Neural cell (in vitro differentiated cells): ENCODE results near the gene TDRD12. TPM values are rescaled to one million over a fixed set of nuclear protein-coding genes. Genes with fewer than 3 reads are reported as not detected.

Source experiments
- H2AFZ ChIP-seq: fragments of 200-600, 300-800 bp; sonication (generic), shearing (Covaris generic); 2 replicates; pipeline ENCODE4 v1.6.0; 2014; ENCODE audit warnings: low read depth, mild to moderate bottlenecking, antibody characterized with exemption, low read length, moderate library complexity
- H3F3A ChIP-seq: fragments of 200-600 bp; shearing (Covaris generic); 2 replicates; pipeline ENCODE4 v1.6.1; 2016; ENCODE audit warnings: mild to moderate bottlenecking, moderate library complexity, mixed read lengths, antibody characterized with exemption, low read length; ENCODE audit not compliant: insufficient read depth, poor library complexity, severe bottlenecking
- H3K27ac ChIP-seq: fragments of 200-600, 300-800 bp; sonication (generic), shearing (Covaris generic); 2 replicates; pipeline ENCODE4 v1.5.1; 2014; ENCODE audit warnings: mild to moderate bottlenecking, low read length, moderate library complexity
- H3K27me3 ChIP-seq: fragments of 300-800, 200-600 bp; sonication (generic), shearing (Covaris generic); 2 replicates; pipeline ENCODE4 v1.6.0; 2014; ENCODE audit warnings: mild to moderate bottlenecking, low read depth, low read length, moderate library complexity; ENCODE audit not compliant: insufficient read depth
- H3K36me3 ChIP-seq: fragments of 300-800, 200-600 bp; sonication (generic), shearing (Covaris generic); 2 replicates; pipeline ENCODE4 v1.5.1; 2014; ENCODE audit warnings: mild to moderate bottlenecking, antibody characterized with exemption, low read length, moderate library complexity; ENCODE audit not compliant: insufficient read depth
- H3K4me2 ChIP-seq: fragments of 300-800, 200-600 bp; sonication (generic), shearing (Covaris generic); 2 replicates; pipeline ENCODE4 v1.6.0; 2014; ENCODE audit warnings: mild to moderate bottlenecking, low read length
- H3K4me3 ChIP-seq: fragments of 300-800, 200-600 bp; sonication (generic), shearing (Covaris generic); 2 replicates; pipeline ENCODE4 v1.5.1; 2014; ENCODE audit warnings: mild to moderate bottlenecking, low read length, moderate library complexity
- H3K79me2 ChIP-seq: fragments of 200-600 bp; shearing (Covaris generic); replicated peaks from 2 replicates; pipeline ENCODE4 v1.6.0; 2014; ENCODE audit warnings: mild to moderate bottlenecking, low read length, moderate library complexity; ENCODE audit not compliant: insufficient read depth
- H3K9ac ChIP-seq: fragments of 300-800, 200-600 bp; sonication (generic), shearing (Covaris generic); 2 replicates; pipeline ENCODE4 v1.6.1; 2016; ENCODE audit warnings: mild to moderate bottlenecking, low read length, mixed read lengths
- H3K9me2 ChIP-seq: fragments of 200-600 bp; shearing (Covaris generic); 2 replicates; pipeline ENCODE4 v1.6.1; 2016; ENCODE audit warnings: mild to moderate bottlenecking, low read length, mixed read lengths; ENCODE audit not compliant: insufficient read depth
- H3K9me3 ChIP-seq: fragments of 200-600, 300-800 bp; sonication (generic), shearing (Covaris generic); 2 replicates; pipeline ENCODE4 v1.6.1; 2016; ENCODE audit warnings: mild to moderate bottlenecking, mixed run types, low read length, moderate library complexity, mixed read lengths
- H4K20me1 ChIP-seq: fragments of 200-600 bp; shearing (Covaris generic); 2 replicates; pipeline ENCODE4 v1.6.1; 2016; ENCODE audit warnings: mild to moderate bottlenecking, mixed run types; ENCODE audit not compliant: insufficient read depth
- EP300 ChIP-seq: fragments of 450-650 bp; conservative IDR thresholded peaks from 2 replicates; pipeline ENCODE4 v1.6.1; 2014; ENCODE audit warnings: antibody characterized with exemption, mild to moderate bottlenecking, moderate library complexity; ENCODE audit not compliant: poor library complexity, severe bottlenecking
- EZH2 ChIP-seq: fragments of 200-600, 300-800 bp; shearing (Covaris generic), sonication (generic); IDR thresholded peaks from 2 replicates; pipeline ENCODE4 v1.6.1; 2014; ENCODE audit warnings: antibody characterized with exemption, low read length, borderline replicate concordance, mild to moderate bottlenecking; ENCODE audit not compliant: insufficient read depth, poor library complexity, severe bottlenecking
- MXI1 ChIP-seq: fragments of 450-650 bp; conservative IDR thresholded peaks from 2 replicates; pipeline ENCODE4 v1.6.1; 2014; ENCODE audit warnings: antibody characterized with exemption, mild to moderate bottlenecking; ENCODE audit not compliant: poor library complexity, severe bottlenecking
- POLR2AphosphoS5 ChIP-seq: IDR thresholded peaks from 2 replicates; pipeline ENCODE4 v1.6.1; 2012
- RAD21 ChIP-seq: fragments of 450-650 bp; conservative IDR thresholded peaks from 2 replicates; pipeline ENCODE4 v1.6.1; 2014; ENCODE audit warnings: antibody characterized with exemption, mild to moderate bottlenecking, moderate library complexity
- SMC3 ChIP-seq: fragments of 450-650 bp; conservative IDR thresholded peaks from 2 replicates; pipeline ENCODE4 v1.6.1; 2014; ENCODE audit warnings: antibody characterized with exemption, mild to moderate bottlenecking, moderate library complexity; ENCODE audit not compliant: poor library complexity
- TAF1 ChIP-seq: IDR thresholded peaks from 2 replicates; pipeline ENCODE4 v1.6.1; 2012; ENCODE audit warnings: low read depth
- polyA plus RNA-seq: library from polyadenylated mRNA; depleted of rRNA; stranded (reverse); fragments of >200 nt; gene quantifications from 2 replicates; pipeline ENCODE4 v1.2.3, GENCODE V29; 2014
- TF ChIP-seq, protein P1 (sequence below): fragments of 450-650 bp; IDR thresholded peaks from 2 replicates; pipeline ENCODE4 v1.5.1; 2014; ENCODE audit warnings: antibody characterized with exemption, mild to moderate bottlenecking, moderate library complexity; ENCODE audit not compliant: poor library complexity, severe bottlenecking
- TF ChIP-seq, protein P2 (sequence below): IDR thresholded peaks from 2 replicates; pipeline ENCODE4 v1.6.1; 2012; ENCODE audit warnings: borderline replicate concordance

The TDRD12 gene
- polyA plus RNA-seq, 1 donor from 2014 or later: 9.2 TPM

DNA sequence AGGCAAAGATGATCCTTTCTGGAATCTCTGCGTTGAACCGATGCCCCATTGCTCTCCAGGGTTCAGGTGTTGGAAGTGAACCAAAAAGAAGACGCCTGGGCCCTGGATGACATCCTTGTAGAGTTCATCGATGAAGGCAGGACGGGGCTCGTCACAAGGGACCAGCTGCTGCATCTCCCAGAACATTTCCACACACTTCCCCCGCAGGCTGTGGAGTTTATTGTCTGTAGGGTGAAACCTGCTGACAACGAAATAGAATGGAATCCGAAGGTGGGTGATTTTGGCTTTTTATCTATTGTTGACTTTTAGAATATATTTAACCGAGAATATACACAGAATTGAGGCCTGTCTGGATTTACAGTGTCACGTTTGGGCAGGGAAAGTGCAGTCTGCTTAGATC, 91.6 kb downstream of the TDRD12 start:
- H3K36me3 ChIP-seq: no peaks in the 10 kb centered on the region
- no peaks in the 10 kb centered on the region for H3K79me2 ChIP-seq
- H3K9me2 ChIP-seq: no peaks in the 10 kb centered on the region
- H3K4me3 ChIP-seq: no peak overlapping the region
- no peak overlapping the region for H2AFZ ChIP-seq
- H3K9me3 ChIP-seq: no peaks in the 10 kb centered on the region
- H3K27ac ChIP-seq: no peak overlapping the region
- H3F3A ChIP-seq: no peaks in the 10 kb centered on the region
- TF ChIP-seq POLR2AphosphoS5: no peak
- TF ChIP-seq, protein P1, sequence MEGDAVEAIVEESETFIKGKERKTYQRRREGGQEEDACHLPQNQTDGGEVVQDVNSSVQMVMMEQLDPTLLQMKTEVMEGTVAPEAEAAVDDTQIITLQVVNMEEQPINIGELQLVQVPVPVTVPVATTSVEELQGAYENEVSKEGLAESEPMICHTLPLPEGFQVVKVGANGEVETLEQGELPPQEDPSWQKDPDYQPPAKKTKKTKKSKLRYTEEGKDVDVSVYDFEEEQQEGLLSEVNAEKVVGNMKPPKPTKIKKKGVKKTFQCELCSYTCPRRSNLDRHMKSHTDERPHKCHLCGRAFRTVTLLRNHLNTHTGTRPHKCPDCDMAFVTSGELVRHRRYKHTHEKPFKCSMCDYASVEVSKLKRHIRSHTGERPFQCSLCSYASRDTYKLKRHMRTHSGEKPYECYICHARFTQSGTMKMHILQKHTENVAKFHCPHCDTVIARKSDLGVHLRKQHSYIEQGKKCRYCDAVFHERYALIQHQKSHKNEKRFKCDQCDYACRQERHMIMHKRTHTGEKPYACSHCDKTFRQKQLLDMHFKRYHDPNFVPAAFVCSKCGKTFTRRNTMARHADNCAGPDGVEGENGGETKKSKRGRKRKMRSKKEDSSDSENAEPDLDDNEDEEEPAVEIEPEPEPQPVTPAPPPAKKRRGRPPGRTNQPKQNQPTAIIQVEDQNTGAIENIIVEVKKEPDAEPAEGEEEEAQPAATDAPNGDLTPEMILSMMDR: no peak
- no peak for TF ChIP-seq SMC3
- no peak for TF ChIP-seq MXI1
- no peak for TF ChIP-seq TAF1
- TF ChIP-seq EZH2: no peak
- TF ChIP-seq EP300: no peak
- TF ChIP-seq, protein P2, sequence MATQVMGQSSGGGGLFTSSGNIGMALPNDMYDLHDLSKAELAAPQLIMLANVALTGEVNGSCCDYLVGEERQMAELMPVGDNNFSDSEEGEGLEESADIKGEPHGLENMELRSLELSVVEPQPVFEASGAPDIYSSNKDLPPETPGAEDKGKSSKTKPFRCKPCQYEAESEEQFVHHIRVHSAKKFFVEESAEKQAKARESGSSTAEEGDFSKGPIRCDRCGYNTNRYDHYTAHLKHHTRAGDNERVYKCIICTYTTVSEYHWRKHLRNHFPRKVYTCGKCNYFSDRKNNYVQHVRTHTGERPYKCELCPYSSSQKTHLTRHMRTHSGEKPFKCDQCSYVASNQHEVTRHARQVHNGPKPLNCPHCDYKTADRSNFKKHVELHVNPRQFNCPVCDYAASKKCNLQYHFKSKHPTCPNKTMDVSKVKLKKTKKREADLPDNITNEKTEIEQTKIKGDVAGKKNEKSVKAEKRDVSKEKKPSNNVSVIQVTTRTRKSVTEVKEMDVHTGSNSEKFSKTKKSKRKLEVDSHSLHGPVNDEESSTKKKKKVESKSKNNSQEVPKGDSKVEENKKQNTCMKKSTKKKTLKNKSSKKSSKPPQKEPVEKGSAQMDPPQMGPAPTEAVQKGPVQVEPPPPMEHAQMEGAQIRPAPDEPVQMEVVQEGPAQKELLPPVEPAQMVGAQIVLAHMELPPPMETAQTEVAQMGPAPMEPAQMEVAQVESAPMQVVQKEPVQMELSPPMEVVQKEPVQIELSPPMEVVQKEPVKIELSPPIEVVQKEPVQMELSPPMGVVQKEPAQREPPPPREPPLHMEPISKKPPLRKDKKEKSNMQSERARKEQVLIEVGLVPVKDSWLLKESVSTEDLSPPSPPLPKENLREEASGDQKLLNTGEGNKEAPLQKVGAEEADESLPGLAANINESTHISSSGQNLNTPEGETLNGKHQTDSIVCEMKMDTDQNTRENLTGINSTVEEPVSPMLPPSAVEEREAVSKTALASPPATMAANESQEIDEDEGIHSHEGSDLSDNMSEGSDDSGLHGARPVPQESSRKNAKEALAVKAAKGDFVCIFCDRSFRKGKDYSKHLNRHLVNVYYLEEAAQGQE: no peak
- no peaks in the 10 kb centered on the region for H3K27me3 ChIP-seq
- no peaks in the 10 kb centered on the region for H4K20me1 ChIP-seq
- no peak overlapping the region for H3K9ac ChIP-seq
- H3K4me2 ChIP-seq: no peak overlapping the region

DNA sequence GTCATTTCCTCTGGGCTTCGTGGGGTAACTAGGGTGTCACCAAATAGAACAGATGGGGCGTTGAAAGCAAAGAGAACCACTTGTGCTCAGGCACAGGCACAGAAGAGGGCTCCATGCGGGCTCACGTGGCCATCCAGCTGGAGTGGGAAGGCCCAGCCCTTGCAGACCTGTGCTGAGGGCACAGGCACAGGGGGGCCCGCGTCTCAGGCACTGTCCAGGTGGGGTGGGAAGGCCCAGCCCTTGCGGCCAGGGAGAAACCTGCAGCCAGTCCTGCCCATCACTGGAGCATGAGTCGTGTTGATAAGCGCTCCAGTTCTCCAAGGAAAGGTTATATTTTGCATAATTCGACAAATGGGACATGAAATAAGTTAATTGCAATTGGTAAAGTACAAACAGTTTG, 92.5 kb downstream of the TDRD12 start:
- no peak overlapping the region for H3K4me3 ChIP-seq
- no peak overlapping the region for H2AFZ ChIP-seq
- TF ChIP-seq EZH2 (no peak), MXI1 (no peak), EP300 (no peak), SMC3 (no peak), RAD21 (no peak), TAF1 (no peak), POLR2AphosphoS5 (no peak)
- TF ChIP-seq, protein P1: no peak
- TF ChIP-seq, protein P2: no peak
- H4K20me1 ChIP-seq: no peaks in the 10 kb centered on the region
- no peak overlapping the region for H3K9ac ChIP-seq
- no peaks in the 10 kb centered on the region for H3K9me3 ChIP-seq
- no peak overlapping the region for H3K4me2 ChIP-seq
- H3K79me2 ChIP-seq: no peaks in the 10 kb centered on the region
- H3K27ac ChIP-seq: no peak overlapping the region
- no peaks in the 10 kb centered on the region for H3K36me3 ChIP-seq
- no peaks in the 10 kb centered on the region for H3K9me2 ChIP-seq
- no peaks in the 10 kb centered on the region for H3K27me3 ChIP-seq
- no peaks in the 10 kb centered on the region for H3F3A ChIP-seq
